ENCODE data around the gene TICRR.

- TF ChIP-seq RCOR1 (IDR thresholded peaks at IDR 0.05; ENCODE audit: insufficient replicate concordance, low read length) (no peak), CTCF (conservative IDR thresholded peaks at IDR 0.05; ENCODE audit: low read depth, low read length) (no peak), NFE2L2 (IDR thresholded peaks at IDR 0.05; ENCODE audit: low read depth, low read length) (no peak), POLR2A (IDR thresholded peaks at IDR 0.05; ENCODE audit: low read depth, low read length) (no peak), FOS (IDR thresholded peaks at IDR 0.05; ENCODE audit: low read depth, low read length) (no peak), RFX5 (IDR thresholded peaks at IDR 0.05; ENCODE audit: low read depth, low read length) (no peak), RAD21 (IDR thresholded peaks at IDR 0.05; ENCODE audit: low read length) (no peak), MAFK (IDR thresholded peaks at IDR 0.05; ENCODE audit: low read depth, low read length) (no peak), USF2 (IDR thresholded peaks at IDR 0.05; ENCODE audit: low read depth, low read length) (no peak), MXI1 (IDR thresholded peaks at IDR 0.05; ENCODE audit: borderline replicate concordance, low read depth, low read length) (no peak)
Measured at GRCh38 chr15:89553632-89554031, 21.6 kb upstream of the TICRR start.
